GM18858 (cell line): ENCODE measurements around the gene MORN1.

Source experiments
- ATAC-seq: cut with Tn5 transposase; IDR thresholded peaks from one replicate; pipeline ENCODE4 v1.9.1; 2021; ENCODE audit not compliant: unreplicated experiment

The MORN1 gene

GRCh38 chr1:2282556-2283270, 108.6 kb downstream of the MORN1 start:
- ATAC-seq, result no peak

- ATAC-seq, result no peak
Observed at GRCh38 chr1:2279817-2280216, 111.5 kb downstream of the MORN1 start.

- no peak for ATAC-seq
Observed at GRCh38 chr1:2279210-2279639, 112.1 kb downstream of the MORN1 start.

- no peak for ATAC-seq
Observed at GRCh38 chr1:2278591-2279209, 112.7 kb downstream of the MORN1 start.

- ATAC-seq, result no peak
Observed at GRCh38 chr1:2277741-2278488, 113.4 kb downstream of the MORN1 start.

GRCh38 chr1:2276803-2277580, 114.4 kb downstream of the MORN1 start:
- ATAC-seq, result no peak

- no peak for ATAC-seq
Observed at GRCh38 chr1:2275796-2276536, 115.4 kb downstream of the MORN1 start.

GRCh38 chr1:2274929-2275475, 116.4 kb downstream of the MORN1 start:
- no peak for ATAC-seq

GRCh38 chr1:2274231-2274928, 117.0 kb downstream of the MORN1 start:
- no peak for ATAC-seq

- no peak for ATAC-seq
Observed at GRCh38 chr1:2273401-2274090, 117.8 kb downstream of the MORN1 start.

GRCh38 chr1:2272686-2273400, 118.5 kb downstream of the MORN1 start:
- no peak for ATAC-seq

- no peak for ATAC-seq
Observed at GRCh38 chr1:2271841-2272655, 119.3 kb downstream of the MORN1 start.
